GM19324 (cell line): Measurements from ENCODE around the gene NLK.
"Not testable (repeated sequence)": the region's sequence is repeated elsewhere in the genome, so short reads cannot be mapped to it uniquely, and the experiment has no call there.

ENCODE experiments used
- ATAC-seq: cut with Tn5 transposase; IDR thresholded peaks from one replicate; pipeline ENCODE4 v1.9.1; 2021; ENCODE audit warnings: mild to moderate bottlenecking, moderate library complexity; ENCODE audit not compliant: unreplicated experiment, low FRiP score

NLK gene

DNA sequence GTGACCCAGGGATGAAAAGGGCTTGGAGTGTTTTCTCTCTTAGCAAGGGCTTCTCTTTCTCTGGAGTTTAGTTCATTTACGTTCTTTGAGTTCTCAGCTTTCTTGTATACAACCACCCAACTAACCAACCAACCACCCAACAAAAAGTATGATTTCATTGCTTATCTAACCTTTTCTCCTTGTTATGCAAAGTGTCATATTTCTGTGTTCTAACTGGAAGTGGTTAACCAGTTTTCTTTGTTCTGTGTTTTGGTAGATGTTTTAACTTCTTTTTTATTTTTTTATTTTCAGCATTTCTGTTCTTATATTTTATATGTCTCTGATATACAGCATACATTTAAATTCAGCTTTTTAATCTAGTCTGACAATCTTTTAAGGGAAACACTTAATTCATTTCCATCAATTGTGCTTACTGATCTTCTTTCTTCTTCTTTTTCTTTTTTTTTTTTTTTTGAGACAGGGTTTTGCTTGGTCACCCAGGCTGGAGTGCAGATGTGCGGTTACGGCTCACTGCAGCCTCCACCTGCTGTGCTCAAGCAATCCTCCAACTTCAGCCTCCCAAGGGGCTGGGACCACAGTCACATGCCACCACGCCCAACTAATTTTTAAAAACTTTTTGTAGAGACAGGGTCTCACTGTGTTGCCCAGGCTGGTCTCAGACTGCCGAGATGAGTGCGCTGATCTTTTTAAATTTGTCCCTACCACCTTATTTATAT lies 29.6 kb downstream of the NLK start:
- ATAC-seq: no peak

DNA sequence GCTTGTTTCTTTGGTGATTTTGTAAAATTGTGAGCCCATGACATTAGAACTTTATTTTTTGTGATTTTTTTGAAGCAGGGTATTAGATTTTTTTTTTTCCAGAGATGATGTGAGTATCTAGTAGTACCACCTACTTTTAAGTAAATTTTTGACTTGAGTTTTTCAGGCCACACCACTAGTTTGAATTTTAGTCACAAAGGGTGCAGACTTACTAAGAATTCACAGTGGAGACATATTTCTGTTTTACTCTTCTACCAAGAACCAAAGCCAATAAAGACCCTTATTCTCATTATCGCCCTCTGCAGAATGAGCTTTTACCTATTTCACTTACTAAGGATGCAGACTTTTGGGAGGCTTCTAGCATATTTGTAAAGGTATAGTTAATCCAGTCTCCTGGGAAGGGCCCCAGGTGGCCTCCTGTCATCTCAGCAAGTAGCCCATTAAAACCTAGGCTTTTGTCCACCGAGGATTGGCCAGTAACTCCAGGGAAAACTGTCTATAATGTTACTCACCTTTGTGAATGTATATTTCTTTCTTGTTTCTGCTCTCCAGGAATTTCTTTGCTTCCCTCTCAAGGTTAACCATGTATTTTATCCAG lies 30.6 kb downstream of the NLK start:
- ATAC-seq: no peak

DNA sequence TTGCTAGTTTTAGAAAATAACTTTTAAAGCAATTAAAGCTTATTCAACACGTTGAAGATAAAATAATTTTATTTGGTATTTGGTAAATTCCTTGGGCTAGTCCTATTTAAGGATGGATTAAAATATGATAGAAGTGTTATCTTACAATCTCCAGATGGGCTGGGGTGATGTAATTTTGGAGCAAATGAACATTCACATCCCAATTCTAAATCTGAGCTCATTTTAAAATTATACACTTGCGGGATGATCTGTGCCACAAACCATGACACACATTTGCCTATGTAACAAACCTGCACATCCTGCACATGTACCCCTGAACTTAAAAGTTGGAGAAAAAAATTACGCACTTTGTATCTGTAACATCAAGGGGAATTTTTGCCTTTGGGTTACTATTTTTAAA lies 31.5 kb downstream of the NLK start:
- ATAC-seq: no peak

DNA sequence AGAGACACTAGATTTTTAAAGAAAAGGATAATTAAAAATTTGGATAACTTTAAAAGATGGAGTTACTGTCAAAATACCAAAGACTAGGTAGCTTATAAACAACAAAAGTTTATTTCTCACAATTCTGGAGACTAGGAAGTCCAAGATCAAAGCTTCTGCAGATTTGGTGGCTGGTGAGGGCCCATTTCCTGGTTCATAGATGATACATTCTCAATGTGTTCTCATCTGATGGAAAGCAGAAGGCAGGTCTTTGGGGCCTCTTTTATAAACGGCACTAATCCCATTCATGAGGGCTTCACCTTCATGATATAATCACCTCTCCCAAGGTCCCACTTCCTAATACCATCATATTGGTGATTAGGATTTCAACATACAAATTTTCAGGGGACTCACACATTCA lies 33.7 kb downstream of the NLK start:
- ATAC-seq: no peak

DNA sequence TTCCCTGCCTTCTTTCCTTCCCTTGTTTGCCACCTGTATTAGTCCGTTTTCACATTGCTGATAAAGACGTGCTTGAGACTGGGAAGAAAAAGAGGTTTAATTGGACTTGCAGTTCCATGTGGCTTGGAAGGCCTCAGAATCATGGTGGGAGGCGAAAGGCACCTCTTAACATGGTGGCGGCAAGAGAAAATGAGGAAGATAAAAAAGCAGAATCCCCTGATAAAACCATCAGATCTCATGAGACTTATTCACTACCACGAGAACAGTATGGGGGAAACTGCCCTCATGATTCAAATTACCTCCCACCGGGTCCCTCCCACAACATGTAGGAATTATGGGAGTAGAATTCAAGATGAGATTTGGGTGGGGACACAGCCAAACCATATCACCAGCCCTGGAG lies 34.7 kb downstream of the NLK start:
- ATAC-seq: not testable (repeated sequence)

DNA sequence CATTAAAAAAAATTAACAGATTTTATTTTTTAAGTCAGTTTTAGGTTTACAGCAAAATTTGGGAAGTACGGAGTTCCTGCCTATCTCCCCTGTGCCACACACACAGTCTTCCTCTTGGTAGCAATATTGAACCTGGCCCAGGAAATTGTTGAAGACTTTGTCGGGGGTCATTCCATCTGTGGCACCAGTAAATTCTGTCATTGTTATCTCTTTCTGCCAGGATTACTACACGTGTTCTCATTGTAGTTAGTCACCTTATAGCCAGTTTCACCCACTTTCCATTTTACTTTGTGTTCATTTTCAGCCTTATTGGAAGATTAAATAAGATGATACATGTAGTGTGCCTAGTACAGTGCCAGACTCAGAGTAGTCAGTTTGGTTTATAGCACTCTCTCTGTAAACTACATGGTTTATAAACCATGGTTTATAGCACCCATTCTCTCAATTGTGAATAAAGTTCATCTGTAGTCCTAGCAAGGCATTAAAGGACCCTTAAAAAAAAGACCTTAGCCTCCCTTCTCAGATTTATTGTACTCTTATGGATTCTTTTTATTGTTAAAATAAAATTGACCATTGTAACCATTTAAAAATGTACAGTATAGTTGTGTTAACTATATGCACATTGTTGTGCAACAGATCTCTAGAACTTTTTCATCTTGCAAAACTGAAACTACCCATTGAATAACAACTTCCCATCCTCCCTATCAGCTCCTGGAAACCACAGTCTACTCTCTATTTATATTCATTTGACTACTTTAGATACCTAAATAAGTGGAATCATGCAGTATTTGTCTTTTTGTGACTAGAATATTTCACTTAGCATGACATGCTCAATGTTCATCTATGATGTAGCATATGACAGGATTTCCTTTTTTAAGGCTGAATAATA lies 36.1 kb downstream of the NLK start:
- ATAC-seq: no peak

DNA sequence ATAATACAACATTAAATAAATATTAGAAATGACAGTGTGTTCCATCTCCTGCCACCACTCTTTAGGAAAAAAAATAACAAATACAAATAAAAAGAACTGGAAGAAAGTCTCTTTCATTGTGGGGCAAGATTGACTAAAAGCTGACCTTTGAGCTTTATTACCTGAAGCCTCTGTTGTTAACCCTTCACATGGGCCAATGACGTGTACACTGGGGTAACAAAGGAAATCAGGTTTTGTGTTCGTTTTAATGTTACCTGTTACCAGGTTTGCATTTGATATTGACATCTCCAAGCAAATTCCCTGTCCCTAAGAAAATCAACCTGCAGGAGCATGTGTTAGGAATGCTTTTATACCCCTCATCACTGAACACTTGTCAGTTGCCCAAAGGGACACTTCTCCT lies 39.0 kb downstream of the NLK start:
- ATAC-seq: no peak

DNA sequence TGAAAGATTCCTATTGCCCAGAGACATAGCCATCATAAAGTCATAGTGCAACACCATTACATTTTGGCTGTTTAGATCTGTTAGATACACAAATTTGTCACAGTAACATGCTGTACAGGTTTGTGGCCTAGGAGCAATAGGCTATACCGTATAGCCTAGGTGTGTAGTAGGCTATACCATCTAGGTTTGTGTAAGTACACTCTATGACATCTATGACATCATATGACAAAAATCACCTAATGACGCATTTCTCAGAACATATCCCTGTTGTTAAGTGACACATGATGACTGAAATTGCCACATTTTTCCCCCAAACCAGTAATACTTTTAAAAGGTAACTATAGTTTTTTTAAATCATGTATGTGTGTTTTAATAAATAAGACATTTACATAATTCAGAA lies 43.3 kb downstream of the NLK start:
- ATAC-seq: no peak

DNA sequence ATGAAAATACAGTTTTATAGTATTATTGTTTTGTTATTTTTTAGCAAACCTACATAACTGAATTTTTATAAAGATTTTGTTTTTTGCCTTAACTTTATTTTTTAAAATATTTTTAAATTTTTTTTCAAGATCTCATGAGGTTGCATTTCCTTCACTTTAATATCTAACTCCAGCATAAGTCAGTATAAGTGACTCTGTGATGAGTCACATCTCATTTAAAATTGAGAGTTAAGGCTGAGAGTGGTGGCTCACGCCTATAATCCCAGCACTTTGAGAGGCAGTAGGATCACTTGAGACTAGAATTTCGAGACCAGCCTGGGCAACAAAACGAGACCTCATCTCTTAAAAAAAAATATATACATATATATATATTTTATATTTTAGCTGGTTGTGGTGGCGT lies 44.0 kb downstream of the NLK start:
- no peak for ATAC-seq

DNA sequence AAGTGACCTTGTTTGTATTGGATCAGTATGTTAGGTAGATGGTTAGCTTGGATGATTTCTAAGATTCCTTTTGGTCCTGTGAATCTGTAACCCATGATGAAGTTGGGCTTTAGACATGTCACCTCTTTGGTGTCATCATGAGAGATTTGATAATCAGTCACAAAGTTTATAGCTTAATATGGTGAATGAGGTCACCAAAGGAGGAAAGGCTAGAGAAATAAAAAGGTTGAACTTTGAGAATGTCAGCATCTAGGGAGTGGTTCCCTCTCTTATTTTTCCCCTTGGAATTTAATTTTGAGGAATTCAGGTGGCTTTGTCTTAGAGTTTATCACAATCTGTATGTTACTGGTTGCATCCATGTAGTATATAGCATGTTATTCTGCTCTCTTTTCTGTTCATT lies 45.3 kb downstream of the NLK start:
- no peak for ATAC-seq

DNA sequence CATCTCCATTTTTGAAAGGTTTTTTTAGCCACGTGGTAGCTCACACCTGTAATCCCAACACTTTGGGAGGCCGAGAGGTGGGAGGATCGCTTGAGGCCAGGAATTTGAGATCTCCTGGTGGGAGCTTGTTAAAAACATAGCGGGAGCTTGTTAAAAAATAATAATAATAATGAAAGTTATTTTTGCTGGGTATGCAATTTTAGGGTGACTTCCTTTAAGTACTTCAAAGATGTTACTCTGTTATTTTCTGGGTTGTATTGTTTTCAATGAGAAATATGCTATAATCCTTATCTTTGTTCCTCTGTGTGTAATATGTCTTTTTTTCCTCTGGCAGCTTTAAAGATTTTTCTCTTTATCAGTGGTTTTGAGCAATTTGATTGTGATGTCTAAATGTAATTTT lies 48.1 kb downstream of the NLK start:
- no peak for ATAC-seq

DNA sequence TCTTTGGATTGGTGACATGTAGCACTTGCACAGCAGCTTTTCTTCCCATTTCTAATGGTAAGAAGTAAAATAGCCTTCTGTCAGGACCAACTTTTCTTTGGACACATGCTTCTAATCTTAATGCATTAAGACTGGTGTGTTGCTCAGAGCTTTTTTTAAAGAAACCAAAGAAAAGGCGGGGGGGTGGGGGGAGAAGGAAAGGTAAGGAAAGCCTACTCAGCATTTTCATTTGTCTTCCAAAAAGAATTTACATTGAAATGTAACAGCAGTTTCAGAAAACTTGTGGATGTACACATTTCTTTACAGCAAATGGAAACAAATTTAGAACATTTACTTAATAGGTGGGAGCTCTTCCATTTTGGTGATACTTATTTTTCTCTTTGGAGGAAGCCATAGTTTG lies 49.6 kb downstream of the NLK start:
- ATAC-seq: no peak

DNA sequence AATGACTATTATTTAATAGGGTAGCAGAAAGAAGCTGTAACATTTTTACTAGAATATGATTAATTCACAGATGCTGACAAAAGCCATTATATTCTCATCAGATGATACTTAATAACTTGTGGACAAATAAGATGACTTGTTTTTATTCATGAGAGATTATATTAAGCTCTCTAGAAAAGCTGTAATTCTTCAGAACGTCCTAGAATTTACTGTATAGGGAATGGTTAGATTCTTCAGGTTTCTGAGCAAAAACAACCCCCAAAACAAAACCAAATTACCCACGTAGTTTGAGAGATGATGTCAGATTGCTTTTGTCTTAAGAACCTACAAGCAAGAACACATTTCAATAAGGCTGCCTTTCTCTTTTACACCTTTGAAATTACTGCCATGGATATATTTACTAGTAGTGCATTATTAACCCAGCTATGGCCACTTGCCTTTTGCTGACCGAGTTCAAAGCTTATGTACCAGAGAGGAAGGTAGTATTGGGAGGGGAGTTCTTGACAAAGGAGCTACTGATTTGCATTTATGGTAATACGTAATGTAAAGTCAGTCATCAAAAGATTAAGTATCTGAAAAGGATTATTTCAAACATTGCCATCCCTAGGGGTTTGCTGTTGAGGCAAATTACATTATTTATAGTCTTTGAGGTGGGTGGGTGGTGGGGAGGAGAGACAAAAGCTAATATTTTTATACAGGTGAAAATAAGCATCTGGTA lies 51.7 kb downstream of the NLK start:
- no peak for ATAC-seq

DNA sequence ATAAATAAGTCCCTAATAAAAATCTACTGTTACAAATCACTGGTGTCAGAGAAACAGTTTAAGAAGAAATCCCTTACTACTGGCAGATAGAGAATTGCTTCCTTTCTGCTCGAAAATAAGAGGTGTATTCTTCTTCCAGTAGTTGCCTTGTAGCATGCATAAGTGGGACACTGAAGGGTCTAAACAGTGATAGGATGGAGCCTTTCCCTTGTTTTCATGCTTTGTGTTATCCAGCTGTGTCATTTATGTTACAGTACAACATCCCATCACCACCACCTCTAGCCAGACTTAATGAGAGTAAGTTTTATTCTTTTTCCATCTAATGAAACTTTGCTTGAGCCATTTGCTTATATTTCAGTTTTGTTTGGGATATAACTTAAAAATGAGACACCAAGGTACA lies 54.3 kb downstream of the NLK start:
- ATAC-seq: no peak

DNA sequence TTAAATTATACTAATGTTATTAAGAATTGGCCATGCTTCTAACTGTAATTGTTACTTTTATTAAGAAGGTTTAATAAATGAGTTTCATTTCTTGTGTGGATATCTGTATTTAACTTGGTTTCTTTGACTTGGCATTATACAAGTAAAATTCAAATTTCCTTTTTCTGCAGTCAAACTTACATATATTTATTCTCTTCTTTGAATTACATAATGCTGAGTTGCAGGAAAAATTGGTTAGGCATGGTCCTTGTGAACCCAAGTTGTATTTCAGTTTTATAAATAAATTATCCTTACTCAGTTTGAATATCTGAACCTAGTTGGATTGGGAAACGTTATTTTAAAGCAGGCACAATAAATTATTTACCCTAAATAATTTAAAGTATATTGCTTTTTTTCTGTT lies 54.8 kb downstream of the NLK start:
- no peak for ATAC-seq

DNA sequence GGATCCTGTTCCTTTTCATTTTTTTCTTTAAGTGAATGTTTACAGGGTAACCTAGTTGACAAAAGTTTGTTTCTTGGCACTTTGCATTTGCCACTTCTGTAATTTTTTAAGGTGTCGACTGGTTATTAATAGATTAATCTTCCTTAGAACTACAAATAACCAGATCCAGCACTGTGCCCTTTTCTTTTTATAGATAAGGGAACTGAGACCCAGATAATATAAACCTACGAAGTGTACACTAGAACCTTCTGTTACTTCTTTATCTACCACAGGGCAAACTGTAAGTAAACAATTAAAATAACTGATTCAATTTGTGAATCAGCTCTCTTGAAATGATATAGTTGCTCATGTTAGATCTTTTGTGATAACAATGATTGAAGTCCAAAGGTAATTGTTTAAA lies 55.4 kb downstream of the NLK start:
- no peak for ATAC-seq

DNA sequence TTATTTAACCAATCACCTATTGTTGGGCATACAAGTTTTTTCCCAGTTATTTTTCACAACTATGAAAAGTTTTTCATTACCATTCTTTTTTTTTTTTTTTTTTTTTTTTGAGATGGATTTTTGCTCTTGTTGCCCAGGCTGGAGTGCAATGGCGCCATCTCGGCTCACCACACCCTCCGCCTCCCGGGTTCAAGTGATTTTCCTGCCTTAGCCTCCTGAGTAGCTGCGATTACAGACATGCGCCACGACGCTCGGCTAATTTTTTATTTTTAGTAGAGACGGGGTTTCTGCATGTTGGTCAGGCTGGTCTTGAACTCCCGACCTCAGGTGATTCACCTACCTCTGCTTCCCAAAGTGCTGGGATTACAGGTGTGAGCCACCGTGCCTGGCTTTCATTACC lies 56.1 kb downstream of the NLK start:
- ATAC-seq: not testable (repeated sequence)

DNA sequence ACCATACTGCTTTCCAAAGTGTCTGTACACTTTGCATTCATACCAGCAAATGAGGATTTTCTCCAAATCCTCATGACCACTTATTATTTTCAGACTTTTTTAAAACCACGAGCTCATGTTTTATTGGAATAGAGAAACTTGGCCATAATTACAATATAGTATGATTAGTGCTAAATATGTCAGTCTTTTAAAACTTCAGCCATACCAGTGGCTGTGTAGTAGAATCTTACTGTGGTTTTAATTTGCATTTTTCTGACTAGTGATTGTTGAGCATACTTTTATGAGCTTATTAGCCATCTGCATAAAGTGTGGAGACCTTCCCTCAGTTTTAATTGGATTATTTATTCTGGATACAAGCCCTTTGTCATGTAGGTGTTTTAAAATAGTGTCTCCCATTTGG lies 57.8 kb downstream of the NLK start:
- ATAC-seq: no peak

DNA sequence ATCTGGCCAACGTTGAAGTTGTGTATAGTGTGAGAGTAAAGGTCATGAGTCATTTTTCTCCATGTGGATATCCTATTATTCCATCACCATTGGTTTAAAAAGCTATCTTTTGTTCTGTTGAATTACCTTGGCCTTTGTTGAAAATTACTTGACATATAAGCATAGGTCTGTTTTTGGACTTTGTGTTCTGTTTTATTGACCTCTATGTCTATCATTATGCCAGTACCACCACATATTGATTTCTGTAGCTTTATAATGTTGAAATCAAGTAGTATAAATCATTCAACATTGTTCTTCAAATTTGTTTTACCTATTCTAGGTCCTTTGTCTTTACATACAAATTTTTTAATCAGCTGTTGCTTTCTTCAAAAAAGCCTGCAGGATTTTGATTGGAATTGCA lies 58.5 kb downstream of the NLK start:
- no peak for ATAC-seq

DNA sequence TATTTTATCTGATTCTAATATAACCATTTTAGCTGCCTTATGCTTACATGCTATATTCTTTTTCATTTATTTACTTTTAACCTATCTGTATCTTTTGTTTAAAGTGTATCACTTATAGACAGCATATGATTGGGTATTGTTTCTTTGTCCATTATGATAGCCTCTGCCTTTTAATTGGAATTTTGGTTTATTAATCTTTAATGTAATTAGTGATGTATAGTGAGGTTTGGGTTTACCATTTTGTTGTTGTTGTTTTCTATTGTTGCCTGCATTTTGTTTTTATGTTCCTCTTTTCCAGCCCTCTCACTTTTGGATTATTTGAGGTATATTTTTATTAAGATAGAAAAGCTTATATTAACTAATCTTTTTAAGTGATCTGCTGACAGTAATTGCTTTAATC lies 59.4 kb downstream of the NLK start:
- no peak for ATAC-seq

DNA sequence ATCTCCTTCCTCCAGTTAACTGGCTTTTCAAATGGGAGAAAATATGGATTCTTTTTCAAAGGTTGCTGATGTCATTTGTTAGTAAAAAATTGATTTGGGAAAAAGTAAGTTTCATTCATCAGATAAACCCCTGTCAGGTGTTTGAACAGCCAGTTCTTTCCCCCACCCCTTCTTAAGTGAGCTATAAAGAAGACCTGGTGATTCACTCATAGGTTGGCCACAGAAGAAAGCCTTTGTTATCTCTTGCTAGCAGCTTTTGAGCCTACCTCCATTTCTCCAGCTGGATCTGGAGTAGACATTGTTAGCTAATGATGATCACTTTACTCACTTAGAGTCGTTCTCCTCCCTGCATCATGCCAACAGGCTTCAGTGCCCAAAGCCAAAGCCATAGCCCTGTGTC lies 63.0 kb downstream of the NLK start:
- no peak for ATAC-seq
